Mesodermal cell (in vitro differentiated cells): ENCODE results near the gene SLC2A9.
"Not testable (repeated sequence)": the region's sequence is repeated elsewhere in the genome, so short reads cannot be mapped to it uniquely, and the experiment has no call there.

Experiments used
- H3K27ac ChIP-seq: 2 replicates; pipeline ENCODE4 v1.7.0; 2013; ENCODE audit warnings: mild to moderate bottlenecking, low read depth, low read length, moderate library complexity; ENCODE audit not compliant: severe bottlenecking
- H3K36me3 ChIP-seq: 2 replicates; pipeline ENCODE4 v1.7.1; 2013; ENCODE audit warnings: mild to moderate bottlenecking, low read length, moderate library complexity; ENCODE audit not compliant: control insufficient read depth, insufficient read depth
- H3K4me1 ChIP-seq: one replicate; pipeline ENCODE4 v1.7.1; 2013; ENCODE audit warnings: mild to moderate bottlenecking, low read length; ENCODE audit not compliant: insufficient read depth, control insufficient read depth, poor library complexity, severe bottlenecking
- H3K4me3 ChIP-seq: 2 replicates; pipeline ENCODE4 v1.7.0; 2013; ENCODE audit warnings: low read length, control low read depth, mild to moderate bottlenecking; ENCODE audit not compliant: insufficient read depth, poor library complexity, severe bottlenecking; ENCODE audit errors: extremely low read depth
- H3K9me3 ChIP-seq: 2 replicates; pipeline ENCODE4 v1.7.1; 2013; ENCODE audit warnings: mild to moderate bottlenecking, low read length, moderate library complexity; ENCODE audit not compliant: control insufficient read depth
- WGBS, 2 experiments: methylation state at CpG; one replicate each; pipeline ENCODE4 v1.1.5; 2013; ENCODE audit warnings: missing lambda C conversion rate in 2 of 2; ENCODE audit not compliant: insufficient coverage in 2 of 2; 5-methylcytosine and 5-hydroxymethylcytosine counted together

Gene SLC2A9

GRCh38 chr4:9994246-9994847 lies 26.9 kb downstream of the SLC2A9 start:
- Histone ChIP-seq H3K27ac (no peak overlapping the region), H3K9me3 (no peaks in the 10 kb centered on the region), H3K4me3 (no peak overlapping the region), H3K36me3 (no peaks in the 10 kb centered on the region), H3K4me1 (peaks cover 20% of the 10 kb centered on the region)
- WGBS, 2 experiments: 85 to 86% methylated on average over 2 to 3 of the region's 3 CpGs

DNA sequence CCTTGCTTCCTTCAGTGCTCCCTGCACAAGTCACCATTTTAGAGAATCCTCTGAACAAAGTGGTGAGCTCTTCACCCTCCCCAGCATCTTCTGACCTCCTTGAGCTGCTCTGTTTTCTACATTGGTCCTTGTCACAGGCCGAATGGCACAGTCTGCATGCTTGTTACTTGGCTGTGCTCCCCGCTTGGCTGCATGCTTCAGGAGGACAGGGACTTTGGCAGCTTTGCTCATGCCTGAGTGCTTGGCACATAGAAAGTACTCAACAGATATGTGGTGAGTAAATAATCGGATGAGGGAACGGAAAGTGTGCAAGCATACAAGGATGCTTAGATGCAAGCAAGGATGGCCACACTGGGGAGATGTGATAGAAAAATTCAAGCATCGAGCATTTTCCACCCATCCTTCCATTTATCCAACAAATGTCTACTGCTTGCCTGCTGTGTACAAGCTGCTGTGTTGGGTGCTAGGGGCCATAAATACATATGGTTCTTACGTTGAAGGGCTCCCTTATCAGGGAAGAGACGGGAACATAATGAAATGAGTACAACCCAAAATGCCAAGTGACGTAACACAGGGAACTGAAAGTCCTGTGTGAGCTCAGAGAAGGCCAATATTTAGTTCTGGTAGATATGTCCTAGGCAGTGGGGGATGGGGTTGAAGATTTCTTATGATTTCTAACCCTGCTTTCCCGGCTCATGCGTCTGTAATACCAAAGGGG lies 31.2 kb downstream of the SLC2A9 start:
- 89 to 90% methylated on average over 8 to 9 of the region's 10 CpGs for WGBS, 2 experiments
- Histone ChIP-seq H3K4me3 (no peak overlapping the region), H3K27ac (no peak overlapping the region), H3K9me3 (peaks cover 7% of the 10 kb centered on the region), H3K36me3 (no peaks in the 10 kb centered on the region), H3K4me1 (no peaks in the 10 kb centered on the region)

GRCh38 chr4:9988933-9989332 lies 32.4 kb downstream of the SLC2A9 start:
- no peaks in the 10 kb centered on the region for H3K4me1 ChIP-seq
- WGBS, 2 experiments: 79 to 90% methylated on average over 2 of the region's 2 CpGs
- no peak overlapping the region for H3K27ac ChIP-seq
- peaks cover 7% of the 10 kb centered on the region for H3K9me3 ChIP-seq
- no peak overlapping the region for H3K4me3 ChIP-seq
- no peaks in the 10 kb centered on the region for H3K36me3 ChIP-seq

GRCh38 chr4:9988363-9988749 lies 32.9 kb downstream of the SLC2A9 start:
- WGBS, 2 experiments: no CpG with 5 or more reads among the region's 1 CpG
- Histone ChIP-seq H3K4me3 (no peak overlapping the region), H3K4me1 (no peaks in the 10 kb centered on the region), H3K27ac (peak overlapping the region; percentile 36), H3K36me3 (no peaks in the 10 kb centered on the region), H3K9me3 (peaks cover 7% of the 10 kb centered on the region)

GRCh38 chr4:9987749-9988362 lies 33.4 kb downstream of the SLC2A9 start:
- no peaks in the 10 kb centered on the region for H3K4me1 ChIP-seq
- H3K36me3 ChIP-seq: no peaks in the 10 kb centered on the region
- peak overlapping the region; percentile 36 for H3K27ac ChIP-seq
- no peak overlapping the region for H3K4me3 ChIP-seq
- 86 to 96% methylated on average over 4 of the region's 5 CpGs for WGBS, 2 experiments
- peaks cover 7% of the 10 kb centered on the region for H3K9me3 ChIP-seq

DNA sequence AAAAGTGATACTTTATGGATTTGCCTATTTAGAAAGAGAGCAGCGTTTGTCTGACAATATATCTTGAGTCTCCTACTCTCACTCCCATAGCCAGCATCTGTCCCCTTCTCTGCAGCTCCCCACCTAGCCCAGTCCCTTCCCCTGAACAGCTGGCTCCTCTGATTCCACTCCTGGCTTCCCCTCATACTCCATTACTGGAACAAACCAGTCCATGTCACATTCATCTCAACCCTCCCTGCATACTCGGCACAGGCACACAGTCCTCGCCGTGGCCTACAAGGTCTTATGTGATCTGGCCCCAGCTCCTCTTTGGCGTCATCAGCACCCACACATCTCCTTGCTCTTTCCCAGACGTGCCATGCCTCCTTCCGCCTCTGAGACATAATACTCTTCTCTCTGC lies 36.7 kb downstream of the SLC2A9 start:
- Histone ChIP-seq H3K9me3 (peaks cover 7% of the 10 kb centered on the region), H3K4me3 (no peak overlapping the region), H3K4me1 (no peaks in the 10 kb centered on the region), H3K27ac (no peak overlapping the region), H3K36me3 (no peaks in the 10 kb centered on the region)
- WGBS, 2 experiments: 87 to 92% methylated on average over 6 to 7 of the region's 7 CpGs

DNA sequence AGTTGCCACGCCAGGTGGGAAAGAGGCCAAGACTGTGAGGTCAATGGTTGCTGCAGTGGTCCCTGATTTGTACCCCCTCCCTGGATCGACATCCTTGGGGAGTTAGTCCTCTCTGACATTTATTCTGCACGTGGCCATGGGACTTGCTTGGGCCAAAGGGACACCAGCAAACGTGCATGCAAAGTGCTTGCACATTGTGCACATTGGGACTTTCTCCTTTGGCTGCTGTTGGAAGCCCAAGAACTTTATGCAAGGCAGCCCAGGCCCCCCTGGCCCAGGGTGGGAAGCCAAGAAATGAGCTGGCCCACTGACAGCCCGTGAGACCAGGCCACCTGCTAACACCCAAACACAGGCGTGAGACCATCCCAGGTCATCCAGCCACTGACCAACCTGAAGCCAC lies 38.1 kb downstream of the SLC2A9 start:
- H3K4me3 ChIP-seq: no peak overlapping the region
- H3K9me3 ChIP-seq: peaks cover 7% of the 10 kb centered on the region
- WGBS, 2 experiments: 82 to 89% methylated on average over 5 to 6 of the region's 6 CpGs
- no peaks in the 10 kb centered on the region for H3K4me1 ChIP-seq
- no peaks in the 10 kb centered on the region for H3K36me3 ChIP-seq
- no peak overlapping the region for H3K27ac ChIP-seq

DNA sequence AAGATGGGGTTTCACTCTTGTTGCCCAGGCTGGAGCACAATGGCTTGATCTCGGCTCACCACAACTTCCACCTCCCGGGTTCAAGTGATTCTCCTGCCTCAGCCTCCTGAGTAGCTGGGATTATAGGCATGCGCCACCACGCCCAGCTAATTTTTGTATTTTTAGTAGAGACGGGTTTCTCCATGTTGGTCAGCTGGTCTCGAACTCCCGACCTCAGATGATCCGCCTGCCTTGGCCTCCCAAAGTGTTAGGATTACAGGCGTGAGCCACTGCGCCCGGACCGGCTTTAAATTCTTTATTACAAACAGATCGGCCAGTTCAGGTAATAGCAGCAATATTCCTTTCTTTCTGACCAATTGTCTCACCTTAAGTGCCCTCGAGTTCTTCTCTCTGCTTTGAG lies 39.4 kb downstream of the SLC2A9 start:
- WGBS, 2 experiments: 76 to 98% methylated on average over 5 to 11 of the region's 14 CpGs
- H3K4me3 ChIP-seq, H3K9me3 ChIP-seq, H3K4me1 ChIP-seq, H3K27ac ChIP-seq, H3K36me3 ChIP-seq: not testable (repeated sequence)

DNA sequence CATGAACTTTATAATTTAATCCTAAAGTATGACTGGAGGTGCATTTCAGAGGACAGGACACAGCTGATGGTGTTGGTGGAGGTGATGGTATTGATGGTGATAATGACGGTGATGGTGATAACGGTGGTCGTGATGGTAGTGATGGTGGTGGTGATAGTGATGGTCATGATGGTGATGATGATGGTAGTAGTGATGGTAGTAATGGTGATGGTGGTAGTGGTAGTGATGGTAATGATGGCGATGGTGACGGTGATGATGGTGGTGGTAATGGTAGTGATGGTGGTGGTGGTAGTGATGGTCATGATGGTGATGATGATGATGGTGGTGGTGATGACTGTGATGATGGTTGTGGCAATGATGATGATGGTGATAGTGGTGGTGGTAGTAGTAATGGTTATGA lies 40.4 kb downstream of the SLC2A9 start:
- Histone ChIP-seq H3K9me3 (peaks cover 4% of the 10 kb centered on the region), H3K27ac (no peak overlapping the region), H3K4me1 (no peaks in the 10 kb centered on the region), H3K36me3 (no peaks in the 10 kb centered on the region), H3K4me3 (no peak overlapping the region)
- WGBS, 2 experiments: 91% methylated on average over 5 of the region's 5 CpGs

DNA sequence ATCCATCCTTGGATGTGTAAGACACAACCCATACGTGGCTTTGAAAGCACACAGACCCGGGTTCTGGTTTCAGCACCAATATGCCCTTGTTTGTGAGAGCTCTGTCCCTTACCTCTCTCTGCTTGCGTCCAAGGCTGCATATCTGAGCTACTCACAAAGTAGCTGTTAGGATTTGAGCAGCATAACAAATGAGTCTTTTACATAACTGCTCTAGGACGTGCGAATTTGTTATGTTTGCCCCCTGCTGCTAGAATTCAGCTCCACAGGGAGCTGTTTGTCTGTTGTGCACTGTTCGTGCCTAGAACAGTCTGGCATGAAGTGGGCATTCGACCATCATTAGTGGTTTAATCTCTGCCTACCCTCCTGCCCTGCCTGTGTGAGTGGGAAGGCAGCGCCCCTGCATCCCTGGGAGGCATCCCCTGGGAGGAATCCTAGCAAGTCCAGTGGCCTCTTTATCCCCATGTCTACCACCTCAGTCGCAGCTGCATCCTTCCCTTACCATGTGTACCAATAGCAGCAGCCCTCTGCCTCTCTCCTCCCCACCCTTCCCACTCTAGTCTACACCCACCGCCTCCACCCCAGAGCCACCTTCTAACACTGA lies 42.1 kb downstream of the SLC2A9 start:
- 20 to 21% methylated on average over 8 to 10 of the region's 10 CpGs for WGBS, 2 experiments
- Histone ChIP-seq H3K9me3 (no peaks in the 10 kb centered on the region), H3K4me1 (no peaks in the 10 kb centered on the region)

More for the DNA sequence above, 42.1 kb downstream of the SLC2A9 start:
- Histone ChIP-seq H3K27ac (no peak overlapping the region), H3K36me3 (no peaks in the 10 kb centered on the region), H3K4me3 (no peak overlapping the region)
